Measurements from ENCODE around the gene BUD31. TPM values are rescaled to one million over a fixed set of nuclear protein-coding genes. Genes with fewer than 3 reads are reported as not detected.
A peak's percentile ranks its signal among the peaks of the same experiment; 100 is the strongest.

Gene BUD31
- total and polyA plus RNA-seq, 4 donors = 88.5 to 185 (median 115) TPM

- Histone ChIP-seq H3K9me3 (ENCODE audit: control insufficient read depth in 4 of 4, insufficient read depth in 3 of 4, low read length in 3 of 4) (no peaks in the 10 kb centered on the region), H3K4me3 (no peak overlapping the region), H3K27me3 (ENCODE audit: control insufficient read depth in 3 of 3, insufficient read depth in 3 of 3, low read length in 2 of 3) (no peaks in the 10 kb centered on the region), H3K4me1 (ENCODE audit: control insufficient read depth in 5 of 5, insufficient read depth in 5 of 5, low read length in 5 of 5) (peaks cover 0 to 8% (median 0%) of the 10 kb centered on the region in 5 donors), H3K36me3 (ENCODE audit: control insufficient read depth in 4 of 4, insufficient read depth in 4 of 4, low read length in 4 of 4) (peaks cover 0 to 5% (median 0%) of the 10 kb centered on the region in 4 donors), H3K9ac (ENCODE audit: insufficient read depth in 1 of 2, low read length in 2 of 2) (no peak overlapping the region), H3K27ac (ENCODE audit: low read depth in 1 of 2, low read length in 1 of 2) (peak overlapping the region; percentile 46 to 55)
- WGBS, 2 donors = 56 to 67% methylated on average over 21 of the region's 21 CpGs
- peak; percentile 5 for ATAC-seq (ENCODE audit: insufficient read depth, low FRiP score)
- TF ChIP-seq, protein P1, sequence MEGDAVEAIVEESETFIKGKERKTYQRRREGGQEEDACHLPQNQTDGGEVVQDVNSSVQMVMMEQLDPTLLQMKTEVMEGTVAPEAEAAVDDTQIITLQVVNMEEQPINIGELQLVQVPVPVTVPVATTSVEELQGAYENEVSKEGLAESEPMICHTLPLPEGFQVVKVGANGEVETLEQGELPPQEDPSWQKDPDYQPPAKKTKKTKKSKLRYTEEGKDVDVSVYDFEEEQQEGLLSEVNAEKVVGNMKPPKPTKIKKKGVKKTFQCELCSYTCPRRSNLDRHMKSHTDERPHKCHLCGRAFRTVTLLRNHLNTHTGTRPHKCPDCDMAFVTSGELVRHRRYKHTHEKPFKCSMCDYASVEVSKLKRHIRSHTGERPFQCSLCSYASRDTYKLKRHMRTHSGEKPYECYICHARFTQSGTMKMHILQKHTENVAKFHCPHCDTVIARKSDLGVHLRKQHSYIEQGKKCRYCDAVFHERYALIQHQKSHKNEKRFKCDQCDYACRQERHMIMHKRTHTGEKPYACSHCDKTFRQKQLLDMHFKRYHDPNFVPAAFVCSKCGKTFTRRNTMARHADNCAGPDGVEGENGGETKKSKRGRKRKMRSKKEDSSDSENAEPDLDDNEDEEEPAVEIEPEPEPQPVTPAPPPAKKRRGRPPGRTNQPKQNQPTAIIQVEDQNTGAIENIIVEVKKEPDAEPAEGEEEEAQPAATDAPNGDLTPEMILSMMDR (IDR thresholded peaks at IDR 0.05; ENCODE audit: control extremely low read depth, extremely low read depth) = no peak
- DNase-seq = peak; percentile 65 to 72 (median 67)
Measured at GRCh38 chr7:99372275-99373090, 36.3 kb upstream of the BUD31 start.

DNA sequence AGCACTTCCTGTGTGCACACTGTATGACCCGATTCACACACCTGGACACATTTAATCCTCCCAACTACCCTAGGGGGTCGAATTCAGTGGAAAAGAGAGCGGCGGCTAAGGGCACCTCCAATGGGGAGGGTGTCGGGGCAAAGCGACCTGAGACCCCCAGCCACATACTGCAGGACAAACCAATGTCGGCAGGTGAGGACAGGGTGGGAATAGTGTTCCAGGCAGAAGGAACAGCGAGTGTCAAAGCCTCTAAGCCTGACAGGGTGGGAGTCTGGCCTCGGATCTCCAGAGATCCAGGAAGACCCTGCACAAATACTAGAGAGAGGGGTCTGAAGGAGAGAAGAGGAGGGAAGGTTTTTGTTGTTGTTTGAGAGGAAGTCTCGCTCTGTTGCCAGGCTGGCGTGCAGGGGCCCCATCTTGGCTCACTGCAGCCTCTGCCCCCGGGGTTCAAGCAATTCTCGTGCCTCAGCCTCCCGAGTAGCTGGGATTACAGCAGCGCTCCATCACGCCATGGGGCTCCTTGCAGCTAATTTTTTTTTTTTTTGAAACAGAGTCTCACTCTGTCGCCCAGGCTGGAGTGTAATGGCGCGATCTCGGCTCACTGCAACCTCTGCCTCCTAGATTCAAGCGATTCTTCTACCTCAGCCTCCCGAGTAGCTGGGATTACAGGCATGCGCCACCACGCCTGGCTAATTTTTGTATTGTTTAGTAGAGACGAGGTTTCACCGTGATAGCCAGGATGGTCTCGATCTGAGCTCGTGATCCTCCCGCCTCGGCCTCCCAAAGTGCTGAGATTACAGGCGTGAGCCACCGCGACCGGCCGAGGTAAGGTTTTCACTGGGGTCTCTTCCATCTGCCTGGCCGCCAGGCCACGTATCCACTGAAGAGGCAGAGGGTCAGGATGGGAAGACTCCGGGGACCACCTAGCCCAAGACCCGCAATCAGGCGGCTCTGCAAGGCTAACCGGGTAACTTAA is 35.4 kb upstream of the BUD31 start:
- DNase-seq (no peak), ATAC-seq (ENCODE audit: insufficient read depth, low FRiP score) (no peak)
- H3K9me3 ChIP-seq (ENCODE audit: control insufficient read depth in 4 of 4, insufficient read depth in 3 of 4, low read length in 3 of 4) = no peaks in the 10 kb centered on the region
- H3K4me3 ChIP-seq = no peak overlapping the region
- whole genome bisulfite sequencing, 2 donors = 87% methylated on average over 41 of the region's 41 CpGs
- H3K27ac ChIP-seq (ENCODE audit: low read depth in 1 of 2, low read length in 1 of 2) = peak overlapping the region; percentile 40 to 91
- peaks cover 0 to 10% (median 0%) of the 10 kb centered on the region in 5 donors for H3K4me1 ChIP-seq (ENCODE audit: control insufficient read depth in 5 of 5, insufficient read depth in 5 of 5, low read length in 5 of 5)
- TF ChIP-seq, protein P1 (IDR thresholded peaks at IDR 0.05; ENCODE audit: control extremely low read depth, extremely low read depth) = no peak
- H3K27me3 ChIP-seq (ENCODE audit: control insufficient read depth in 3 of 3, insufficient read depth in 3 of 3, low read length in 2 of 3) = no peaks in the 10 kb centered on the region
- no peak overlapping the region for H3K9ac ChIP-seq (ENCODE audit: insufficient read depth in 1 of 2, low read length in 2 of 2)
- peaks cover 0 to 7% (median 0%) of the 10 kb centered on the region in 4 donors for H3K36me3 ChIP-seq (ENCODE audit: control insufficient read depth in 4 of 4, insufficient read depth in 4 of 4, low read length in 4 of 4)

- DNase-seq (peak; percentile 41 to 59 (median 59)), ATAC-seq (ENCODE audit: insufficient read depth, low FRiP score) (peak; percentile 80)
- Histone ChIP-seq H3K36me3 (ENCODE audit: control insufficient read depth in 4 of 4, insufficient read depth in 4 of 4, low read length in 4 of 4) (peaks cover 0 to 7% (median 0%) of the 10 kb centered on the region in 4 donors), H3K27ac (ENCODE audit: low read depth in 1 of 2, low read length in 1 of 2) (peak within 1 kb of the TSS; percentile 68 to 95), H3K9me3 (ENCODE audit: control insufficient read depth in 4 of 4, insufficient read depth in 3 of 4, low read length in 3 of 4) (no peaks in the 10 kb centered on the region), H3K4me1 (ENCODE audit: control insufficient read depth in 5 of 5, insufficient read depth in 5 of 5, low read length in 5 of 5) (peaks cover 0 to 9% (median 4%) of the 10 kb centered on the region in 5 donors), H3K9ac (ENCODE audit: insufficient read depth in 1 of 2, low read length in 2 of 2) (no peak within 1 kb of the TSS), H3K27me3 (ENCODE audit: control insufficient read depth in 3 of 3, insufficient read depth in 3 of 3, low read length in 2 of 3) (no peaks in the 10 kb centered on the region), H3K4me3 (peak within 1 kb of the TSS; percentile 73)
- TF ChIP-seq, protein P1 (IDR thresholded peaks at IDR 0.05; ENCODE audit: control extremely low read depth, extremely low read depth) = no peak
- WGBS, 2 donors = 1% methylated on average over 59 to 95 of the region's 95 CpGs
Measured at GRCh38 chr7:99374111-99375064, 34.4 kb upstream of the BUD31 start, which contains the start of gene ARPC1B. TSS of gene ARPC1B (plus strand) at chr7:99374730. CDS start at chr7:99385715, 10,985 bp downstream.
